H9 (cell line): Measurements from ENCODE around the gene SDK1. TPM values are rescaled to one million over a fixed set of nuclear protein-coding genes. Genes with fewer than 3 reads are reported as not detected.

Experiments used
- DNase-seq: peaks from one replicate; pipeline ENCODE4 v3.0.0-alpha.2; 2017
- H2AFZ ChIP-seq: one replicate; pipeline ENCODE4 v1.6.1; 2013; ENCODE audit warnings: mild to moderate bottlenecking, low read length, control low read depth, moderate library complexity
- H2AK5ac ChIP-seq: 2 replicates; pipeline ENCODE4 v1.6.1; 2013; ENCODE audit warnings: low read length, control low read depth, mixed read lengths; ENCODE audit not compliant: insufficient read length
- H2BK120ac ChIP-seq: one replicate; pipeline ENCODE4 v1.6.1; 2013; ENCODE audit warnings: low read depth, mild to moderate bottlenecking, low read length, control low read depth, inconsistent platforms; ENCODE audit not compliant: poor library complexity, severe bottlenecking
- H2BK12ac ChIP-seq: 2 replicates; pipeline ENCODE4 v1.6.1; 2013; ENCODE audit warnings: low read length, control low read depth, mixed read lengths, low read depth; ENCODE audit not compliant: insufficient read length
- H2BK15ac ChIP-seq: 2 replicates; pipeline ENCODE4 v1.6.1; 2013; ENCODE audit warnings: low read depth, low read length, control low read depth
- H2BK20ac ChIP-seq: one replicate; pipeline ENCODE4 v1.6.1; 2013; ENCODE audit warnings: low read depth, mild to moderate bottlenecking, low read length, control low read depth, inconsistent platforms; ENCODE audit not compliant: poor library complexity, severe bottlenecking
- H2BK5ac ChIP-seq: 2 replicates; pipeline ENCODE4 v1.6.1; 2013; ENCODE audit warnings: low read length, control low read depth, mixed read lengths; ENCODE audit not compliant: insufficient read length
- H3K14ac ChIP-seq: 2 replicates; pipeline ENCODE4 v1.6.1; 2013; ENCODE audit warnings: low read length, control low read depth; ENCODE audit not compliant: insufficient read depth
- H3K18ac ChIP-seq: 2 replicates; pipeline ENCODE4 v1.6.1; 2013; ENCODE audit warnings: low read depth, mild to moderate bottlenecking, mixed read lengths, low read length, control low read depth; ENCODE audit not compliant: insufficient read length
- H3K23ac ChIP-seq: 2 replicates; pipeline ENCODE4 v1.6.1; 2013; ENCODE audit warnings: low read length, control low read depth, mixed read lengths, low read depth; ENCODE audit not compliant: insufficient read length
- H3K23me2 ChIP-seq: 2 replicates; pipeline ENCODE4 v1.6.1; 2013; ENCODE audit warnings: low read depth, mild to moderate bottlenecking, mixed read lengths, low read length, control low read depth; ENCODE audit not compliant: insufficient read length, poor library complexity, severe bottlenecking
- H3K27ac ChIP-seq: 2 replicates; pipeline ENCODE4 v1.5.1; 2013; ENCODE audit warnings: low read length, control low read depth, mixed read lengths, low read depth; ENCODE audit not compliant: insufficient read length
- H3K27me3 ChIP-seq: 2 replicates; pipeline ENCODE4 v1.6.1; 2013; ENCODE audit warnings: low read length, control low read depth, inconsistent platforms; ENCODE audit not compliant: insufficient read depth
- H3K4ac ChIP-seq: 2 replicates; pipeline ENCODE4 v1.6.1; 2013; ENCODE audit warnings: low read depth, mild to moderate bottlenecking, control low read depth, inconsistent platforms, low read length, moderate library complexity
- H3K4me1 ChIP-seq: 2 replicates; pipeline ENCODE4 v1.6.1; 2013; ENCODE audit warnings: low read length, control low read depth, inconsistent platforms; ENCODE audit not compliant: insufficient read depth
- H3K4me2 ChIP-seq: 2 replicates; pipeline ENCODE4 v1.6.1; 2013; ENCODE audit warnings: low read length, control low read depth, mixed read lengths; ENCODE audit not compliant: insufficient read length, insufficient read depth
- H3K56ac ChIP-seq: 2 replicates; pipeline ENCODE4 v1.6.1; 2013; ENCODE audit warnings: low read depth, mild to moderate bottlenecking, mixed read lengths, low read length, control low read depth; ENCODE audit not compliant: insufficient read length
- H3K79me1 ChIP-seq: 2 replicates; pipeline ENCODE4 v1.6.1; 2013; ENCODE audit warnings: low read depth, mild to moderate bottlenecking, moderate library complexity, low read length, control low read depth, inconsistent platforms; ENCODE audit not compliant: insufficient read depth, poor library complexity, severe bottlenecking
- H3K79me2 ChIP-seq: 2 replicates; pipeline ENCODE4 v1.6.1; 2013; ENCODE audit warnings: low read length, control low read depth, inconsistent platforms; ENCODE audit not compliant: insufficient read depth
- H3K9ac ChIP-seq: 2 replicates; pipeline ENCODE4 v1.6.1; 2013; ENCODE audit warnings: low read length, control low read depth, mixed read lengths; ENCODE audit not compliant: insufficient read length; ENCODE audit errors: extremely low read depth
- H3K9me3 ChIP-seq: one replicate; pipeline ENCODE4 v1.6.1; 2013; ENCODE audit warnings: low read depth, low read length, inconsistent platforms; ENCODE audit not compliant: control insufficient read depth
- H3T11ph ChIP-seq: one replicate; pipeline ENCODE4 v1.6.1; 2013; ENCODE audit warnings: mild to moderate bottlenecking, low read length, control low read depth, inconsistent platforms
- H4K20me1 ChIP-seq: one replicate; pipeline ENCODE4 v1.6.1; 2013; ENCODE audit not compliant: control insufficient read depth, insufficient read length, insufficient read depth
- H4K5ac ChIP-seq: 2 replicates; pipeline ENCODE4 v1.6.1; 2013; ENCODE audit warnings: low read depth, mild to moderate bottlenecking, mixed read lengths, low read length, control low read depth; ENCODE audit not compliant: insufficient read length
- H4K8ac ChIP-seq: replicated peaks from 2 replicates; pipeline ENCODE4 v1.6.1; 2013; ENCODE audit warnings: low read length, control low read depth, mixed read lengths, low read depth; ENCODE audit not compliant: insufficient read length
- H4K91ac ChIP-seq: 2 replicates; pipeline ENCODE4 v1.6.1; 2013; ENCODE audit warnings: low read depth, mild to moderate bottlenecking, moderate library complexity, mixed read lengths, low read length, control low read depth; ENCODE audit not compliant: insufficient read length
- H3K27ac Mint-ChIP-seq, 3 experiments: 2 replicates in 2 of 3; 3 replicates in 1 of 3; pipeline ENCODE4 v1.8.0; 2020 to 2021; ENCODE audit warnings: mixed read lengths in 3 of 3, mild to moderate bottlenecking in 1 of 3, moderate library complexity in 1 of 3
- H3K27me3 Mint-ChIP-seq: 2 replicates; pipeline ENCODE4 v1.8.0; 2021; ENCODE audit warnings: low read depth, mild to moderate bottlenecking, moderate library complexity, mixed read lengths
- H3K36me3 Mint-ChIP-seq, 3 experiments: 2 replicates in 2 of 3; 3 replicates in 1 of 3; pipeline ENCODE4 v1.8.0; 2020 to 2021; ENCODE audit warnings: low read depth in 3 of 3, mixed read lengths in 3 of 3; ENCODE audit not compliant: insufficient read depth in 1 of 3
- H3K4me1 Mint-ChIP-seq, 2 experiments: 2 replicates each; pipeline ENCODE4 v1.8.0; 2020; ENCODE audit warnings: mixed read lengths in 2 of 2
- H3K4me3 Mint-ChIP-seq, 2 experiments: 2 replicates in 1 of 2; 3 replicates in 1 of 2; pipeline ENCODE4 v1.8.0; 2020 to 2021; ENCODE audit warnings: mild to moderate bottlenecking in 2 of 2, mixed read lengths in 2 of 2, moderate library complexity in 1 of 2
- H3K9me3 Mint-ChIP-seq, 2 experiments: 2 replicates in 1 of 2; 3 replicates in 1 of 2; pipeline ENCODE4 v1.8.0; 2020; ENCODE audit warnings: mild to moderate bottlenecking in 2 of 2, mixed read lengths in 2 of 2, moderate library complexity in 1 of 2
- WGBS: extraction: QIAGEN DNeasy Blood & Tissue Kit; methylation state at CpG from one replicate; pipeline ENCODE4 v1.1.7; 2013; ENCODE audit warnings: missing lambda C conversion rate, low lambda C conversion rate, mixed read lengths; ENCODE audit not compliant: insufficient read length; ENCODE audit errors: extremely low coverage; 5-methylcytosine and 5-hydroxymethylcytosine counted together
- total RNA-seq: library from RNA; stranded (reverse); gene quantifications from 2 replicates; pipeline ENCODE4 v1.2.1, GENCODE V29; 2021
- TF ChIP-seq, protein P1 (sequence below): fragments of 200-600 bp; sonication (generic); conservative IDR thresholded peaks from 3 replicates; pipeline ENCODE4 v1.8.0; 2021; ENCODE audit warnings: antibody characterized with exemption, mild to moderate bottlenecking

SDK1 gene
- total RNA-seq, 1 experiment from 2014 or later = 8.7 TPM

DNA sequence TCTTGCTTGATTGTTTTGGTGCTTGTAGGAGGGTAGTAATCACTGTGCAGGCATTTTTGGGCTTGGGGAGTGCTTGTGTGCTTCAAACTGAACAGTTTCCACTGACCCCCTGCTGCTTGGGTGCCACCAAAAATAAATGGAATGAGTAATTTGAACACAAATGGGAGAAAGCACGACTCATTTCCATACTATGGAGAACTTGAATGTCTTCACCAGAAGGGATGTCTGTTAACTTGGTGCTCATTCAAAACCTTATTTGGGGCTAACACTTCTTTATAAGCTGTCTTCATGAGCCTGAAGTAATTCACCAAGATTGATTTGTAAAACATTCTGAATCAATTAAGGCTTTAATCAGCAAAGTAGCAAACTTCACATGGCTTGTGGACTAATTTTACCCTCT, 560.3 kb downstream of the SDK1 start:
- no peaks in the 10 kb centered on the region for H4K20me1 ChIP-seq
- DNase-seq = no peak
- no peak overlapping the region; a peak in 1 of 7 replicates for H3K27ac Mint-ChIP-seq
- H2AFZ ChIP-seq = no peak overlapping the region
- no peak overlapping the region for H3K4me3 Mint-ChIP-seq
- H3K23ac ChIP-seq = no peak overlapping the region
- H3K79me2 ChIP-seq = no peaks in the 10 kb centered on the region
- no CpG with 5 or more reads among the region's 1 CpG for WGBS
- no peaks in the 10 kb centered on the region; the same call in 1 of the 2 replicates for H3K27me3 Mint-ChIP-seq
- no peak overlapping the region for H3K18ac ChIP-seq
- no peak overlapping the region for H3K4ac ChIP-seq
- H3K14ac ChIP-seq = no peak overlapping the region
- peaks cover 13 to 20% of the 10 kb centered on the region in 2 experiments for H3K4me1 Mint-ChIP-seq
- no peaks in the 10 kb centered on the region; a peak in 1 of 7 replicates for H3K36me3 Mint-ChIP-seq
- H3K4me1 ChIP-seq = peaks cover 5% of the 10 kb centered on the region; the same call in 1 of the 2 replicates
- no peak overlapping the region for H2BK15ac ChIP-seq
- H2BK20ac ChIP-seq = no peak overlapping the region
- no peak overlapping the region for H3K4me2 ChIP-seq
- H4K5ac ChIP-seq = no peak overlapping the region
- no peak overlapping the region for H3K56ac ChIP-seq
- no peaks in the 10 kb centered on the region for H3K27me3 ChIP-seq
- H3K27ac ChIP-seq = no peak overlapping the region
- H2BK12ac ChIP-seq = no peak overlapping the region
- H4K91ac ChIP-seq = no peak overlapping the region
- no peak overlapping the region for H4K8ac ChIP-seq
- H2BK5ac ChIP-seq = no peak overlapping the region
- no peaks in the 10 kb centered on the region for H3K9me3 ChIP-seq
- TF ChIP-seq, protein P1, sequence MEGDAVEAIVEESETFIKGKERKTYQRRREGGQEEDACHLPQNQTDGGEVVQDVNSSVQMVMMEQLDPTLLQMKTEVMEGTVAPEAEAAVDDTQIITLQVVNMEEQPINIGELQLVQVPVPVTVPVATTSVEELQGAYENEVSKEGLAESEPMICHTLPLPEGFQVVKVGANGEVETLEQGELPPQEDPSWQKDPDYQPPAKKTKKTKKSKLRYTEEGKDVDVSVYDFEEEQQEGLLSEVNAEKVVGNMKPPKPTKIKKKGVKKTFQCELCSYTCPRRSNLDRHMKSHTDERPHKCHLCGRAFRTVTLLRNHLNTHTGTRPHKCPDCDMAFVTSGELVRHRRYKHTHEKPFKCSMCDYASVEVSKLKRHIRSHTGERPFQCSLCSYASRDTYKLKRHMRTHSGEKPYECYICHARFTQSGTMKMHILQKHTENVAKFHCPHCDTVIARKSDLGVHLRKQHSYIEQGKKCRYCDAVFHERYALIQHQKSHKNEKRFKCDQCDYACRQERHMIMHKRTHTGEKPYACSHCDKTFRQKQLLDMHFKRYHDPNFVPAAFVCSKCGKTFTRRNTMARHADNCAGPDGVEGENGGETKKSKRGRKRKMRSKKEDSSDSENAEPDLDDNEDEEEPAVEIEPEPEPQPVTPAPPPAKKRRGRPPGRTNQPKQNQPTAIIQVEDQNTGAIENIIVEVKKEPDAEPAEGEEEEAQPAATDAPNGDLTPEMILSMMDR = no peak
- no peak overlapping the region for H2BK120ac ChIP-seq
- no peak overlapping the region for H3T11ph ChIP-seq
- H3K23me2 ChIP-seq = no peaks in the 10 kb centered on the region
- H3K9me3 Mint-ChIP-seq = peaks cover 0 to under 1% of the 10 kb centered on the region in 2 experiments; a peak in 1 of 5 replicates
- H3K9ac ChIP-seq = no peak overlapping the region
- no peaks in the 10 kb centered on the region for H3K79me1 ChIP-seq
- H2AK5ac ChIP-seq = no peak overlapping the region
